Stimulated activated CD4-positive, alpha-beta T cell treated with anti-CD3 and anti-CD28 coated beads, Interleukin-4, amount 100 ng/mL, for 48 hours (primary cell): ENCODE results near the gene SSPN.

ENCODE experiments used
- DNase-seq, 2 donors: peaks; one replicate each; pipeline ENCODE4 v3.0.0-alpha.2; 2020; ENCODE audit warnings: low read depth in 2 of 2

The SSPN gene

DNA sequence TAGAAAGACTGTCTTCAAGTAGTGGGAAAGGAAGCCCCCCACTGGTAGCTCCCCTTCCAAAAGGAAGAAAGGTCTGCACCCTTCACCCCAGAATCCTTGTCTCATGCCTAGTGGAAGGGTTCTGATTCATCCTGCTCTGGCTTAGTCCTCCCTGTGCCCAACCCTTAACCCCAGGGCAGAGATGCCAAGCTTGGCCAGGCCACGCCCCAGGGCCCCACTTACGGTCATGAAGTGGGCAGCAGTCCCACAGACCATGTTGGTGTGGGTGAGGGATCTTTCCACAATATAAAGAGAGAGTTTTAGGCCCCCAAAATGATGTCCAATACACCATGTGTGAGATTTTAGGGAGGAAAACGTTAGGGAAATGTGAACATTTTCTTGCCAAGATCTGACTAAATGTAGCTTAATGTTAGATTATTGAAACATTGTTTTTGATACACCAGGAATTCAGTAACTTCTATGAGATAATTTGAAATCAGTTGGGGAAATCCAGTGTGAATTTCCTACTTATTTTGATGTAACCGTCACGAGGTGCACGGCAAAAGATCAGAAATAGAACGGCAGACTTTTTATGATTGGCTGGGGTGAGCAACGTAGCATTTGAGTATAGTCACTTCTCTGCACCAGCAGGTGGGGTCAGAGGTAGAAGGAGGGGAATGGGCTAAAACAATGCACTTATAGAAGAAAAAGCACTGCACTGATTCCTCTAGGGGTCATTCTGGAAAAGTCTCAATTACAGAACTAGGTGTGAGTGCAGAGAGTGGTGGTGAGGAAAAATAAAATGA lies 8.2 kb upstream of the SSPN start:
- DNase-seq, result no peak

DNA sequence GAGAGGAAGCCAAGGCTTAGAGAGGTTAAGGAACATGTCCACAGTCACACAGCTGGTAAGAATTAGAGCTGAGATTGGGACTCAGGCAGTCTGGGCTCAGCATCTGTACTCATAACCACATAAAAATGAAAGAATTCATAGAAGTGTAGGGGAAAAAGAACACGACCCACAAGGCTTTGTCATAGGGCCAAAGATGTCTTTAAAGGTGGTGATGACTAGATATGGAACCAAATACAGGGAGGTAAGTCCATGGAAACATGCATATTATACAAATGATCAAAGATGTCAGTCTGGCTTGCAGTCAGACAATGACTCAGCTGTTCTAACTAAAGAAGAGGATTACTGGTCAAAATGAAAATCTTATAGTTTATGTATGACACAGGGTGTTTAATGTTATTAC lies 7.2 kb upstream of the SSPN start:
- no peak for DNase-seq

DNA sequence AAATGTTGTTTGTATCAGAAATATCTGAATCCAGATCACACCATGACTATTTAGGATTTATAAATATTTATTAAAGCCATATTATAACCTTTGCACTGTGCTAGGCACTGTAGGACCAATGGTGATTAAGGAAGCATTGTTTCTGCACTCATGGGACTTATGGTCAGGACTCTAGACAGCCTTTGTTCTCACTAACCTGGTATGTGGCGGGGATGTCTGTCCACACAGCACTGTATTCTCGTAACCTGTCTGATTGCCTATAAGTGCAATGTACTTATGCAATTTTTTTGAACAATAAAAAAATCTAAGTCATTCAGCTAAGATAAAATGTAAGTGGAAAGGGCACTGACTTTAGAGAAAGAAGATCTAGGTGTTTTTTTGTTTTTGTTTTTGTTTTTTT lies 6.7 kb upstream of the SSPN start:
- no peak for DNase-seq

DNA sequence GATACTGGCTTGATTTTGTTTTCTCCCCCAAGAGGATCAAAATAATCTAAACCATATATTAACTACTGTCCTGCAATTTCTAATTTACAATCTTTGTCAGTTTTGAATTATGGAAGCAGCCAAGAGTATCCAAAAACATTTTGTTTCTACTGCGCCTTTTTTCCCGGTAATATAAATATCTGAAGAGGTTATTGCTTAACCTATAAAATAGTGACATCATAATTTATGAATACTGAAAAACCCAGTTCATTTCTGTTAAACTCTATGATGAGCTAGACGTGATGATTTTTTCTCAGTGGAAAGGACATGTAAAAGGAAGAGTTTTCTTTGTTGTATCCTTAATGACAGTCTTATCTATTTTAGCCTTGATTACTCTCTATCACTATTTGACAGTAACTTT lies 3.2 kb upstream of the SSPN start:
- DNase-seq, result no peak

DNA sequence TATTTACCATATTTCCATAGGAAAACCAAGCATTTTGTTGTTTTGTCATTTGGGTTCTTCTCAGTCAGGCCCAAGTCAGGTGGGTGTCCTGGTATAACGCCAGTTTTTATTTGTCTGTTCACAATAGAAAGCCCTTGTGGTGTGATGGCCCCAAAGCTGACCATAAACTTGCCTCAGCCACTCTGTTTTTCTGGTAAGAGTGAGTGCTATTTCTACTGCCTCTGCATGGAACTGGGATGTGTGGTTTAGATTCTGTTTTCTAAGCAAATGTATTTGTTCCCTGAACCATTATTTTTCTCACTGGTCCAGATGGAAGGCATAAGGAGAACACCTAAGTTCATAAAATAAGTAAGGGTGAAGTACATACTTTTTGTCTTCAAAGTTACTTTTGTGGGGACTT lies 1.8 kb upstream of the SSPN start:
- DNase-seq, result no peak

DNA sequence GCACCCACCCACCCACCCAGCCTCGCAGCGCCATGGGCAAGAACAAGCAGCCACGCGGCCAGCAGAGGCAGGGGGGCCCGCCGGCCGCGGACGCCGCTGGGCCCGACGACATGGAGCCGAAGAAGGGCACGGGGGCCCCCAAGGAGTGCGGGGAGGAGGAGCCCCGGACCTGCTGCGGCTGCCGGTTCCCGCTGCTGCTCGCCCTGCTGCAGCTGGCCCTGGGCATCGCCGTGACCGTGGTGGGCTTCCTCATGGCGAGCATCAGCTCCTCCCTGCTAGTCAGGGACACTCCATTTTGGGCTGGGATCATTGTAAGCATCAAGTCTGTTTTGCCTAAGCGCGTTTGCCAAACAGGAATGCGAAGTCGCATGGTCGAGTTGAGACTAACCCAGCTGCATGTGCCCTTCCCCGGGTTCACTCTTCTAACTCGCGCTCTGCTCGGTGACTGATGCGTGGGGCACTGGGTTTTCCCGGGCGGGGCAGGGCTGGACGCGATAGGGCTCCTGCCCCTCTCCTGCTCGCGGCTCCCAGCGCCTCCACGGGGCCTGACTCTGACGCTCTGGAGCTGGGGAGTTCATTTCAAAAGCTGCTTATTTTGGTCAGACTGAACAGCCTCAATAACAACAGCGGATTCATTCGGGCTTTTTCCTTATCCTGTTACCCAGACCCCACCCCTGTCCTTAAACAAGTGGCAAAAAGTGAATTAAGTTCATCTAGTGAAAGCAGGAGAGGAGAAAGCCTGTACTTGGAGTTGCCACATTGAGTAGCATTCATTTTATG lies 458 bp downstream of the SSPN start:
- no peak for DNase-seq

DNA sequence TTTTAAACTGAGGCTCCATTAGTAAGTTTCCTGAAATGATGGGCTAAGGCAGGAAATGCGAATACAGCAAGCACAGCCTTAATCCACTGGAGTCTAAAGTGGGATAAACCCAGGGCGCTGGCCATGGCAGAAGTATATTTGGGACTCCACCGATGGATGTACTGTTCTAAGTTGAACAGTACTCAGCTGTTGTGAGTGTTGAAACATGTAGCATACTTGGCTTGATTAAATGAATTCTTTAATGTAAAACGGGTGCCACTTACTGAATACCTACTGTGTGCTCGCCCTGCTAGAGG lies 996 bp downstream of the SSPN start:
- DNase-seq, result no peak

DNA sequence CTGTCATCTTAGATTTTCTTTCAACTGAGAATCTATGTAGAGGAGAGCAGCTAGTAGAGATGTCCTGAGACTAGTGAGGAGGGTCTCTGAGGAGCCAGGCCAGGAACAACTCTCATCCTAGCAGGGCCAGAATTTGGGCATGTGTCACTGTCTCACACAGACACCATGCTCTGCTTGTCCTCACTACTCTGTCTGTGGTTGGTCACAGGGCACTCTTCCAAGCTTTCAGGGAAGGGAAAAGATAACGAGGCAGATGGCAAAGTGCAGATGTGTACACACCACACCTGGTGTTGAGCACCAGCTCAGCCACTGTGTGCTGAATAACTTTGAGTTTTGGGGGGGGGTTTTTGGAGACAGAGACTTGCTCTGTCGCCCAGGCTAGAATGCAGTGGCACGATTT lies 2.5 kb downstream of the SSPN start:
- DNase-seq, result no peak

DNA sequence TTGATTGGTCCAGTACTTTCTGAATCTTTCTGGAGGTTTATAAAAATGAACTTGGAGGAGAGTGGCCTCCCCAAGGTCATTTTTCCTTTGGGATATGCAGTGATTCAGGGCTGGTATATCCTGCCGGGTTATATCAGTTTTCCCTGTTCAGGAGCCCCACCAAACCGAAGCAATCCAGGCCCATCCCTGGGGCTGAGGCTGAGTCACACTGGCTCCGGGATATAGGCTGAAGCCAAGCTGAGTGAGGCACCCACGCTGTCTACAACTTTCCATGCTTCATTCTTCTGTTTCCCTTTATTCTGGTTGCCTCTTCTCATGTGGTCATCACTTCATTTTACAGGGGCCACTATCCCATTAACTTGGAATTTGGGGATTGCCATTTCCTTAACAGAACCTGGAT lies 3.4 kb downstream of the SSPN start:
- DNase-seq, result no peak

DNA sequence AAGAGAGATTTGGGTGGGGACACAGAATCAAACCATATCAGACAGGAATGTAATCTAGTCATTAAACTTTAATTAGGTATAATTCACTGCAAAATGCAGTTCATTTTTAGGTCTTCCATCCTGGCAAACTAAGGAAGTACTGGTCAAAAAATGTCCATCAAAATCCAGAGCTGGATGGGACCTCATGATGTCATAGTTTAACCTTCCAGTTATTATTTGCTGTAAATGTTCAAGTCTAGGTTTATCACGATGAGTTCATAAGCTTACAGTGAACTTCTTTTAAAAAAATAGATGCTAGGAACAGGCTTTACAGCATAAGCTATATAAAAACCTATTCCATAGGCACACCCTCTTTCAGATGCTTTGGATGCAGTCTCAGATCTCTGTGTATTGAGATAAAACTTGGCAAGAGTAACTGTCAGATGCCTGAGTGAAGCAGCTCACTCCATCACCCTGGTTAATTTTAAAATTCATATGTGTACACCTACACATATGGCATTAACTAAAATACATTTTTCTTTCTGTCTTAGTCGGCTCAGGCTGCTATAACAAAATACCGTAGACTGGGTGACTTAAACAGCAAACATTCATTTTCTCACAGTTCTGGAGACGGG lies 7.9 kb downstream of the SSPN start:
- no peak for DNase-seq

DNA sequence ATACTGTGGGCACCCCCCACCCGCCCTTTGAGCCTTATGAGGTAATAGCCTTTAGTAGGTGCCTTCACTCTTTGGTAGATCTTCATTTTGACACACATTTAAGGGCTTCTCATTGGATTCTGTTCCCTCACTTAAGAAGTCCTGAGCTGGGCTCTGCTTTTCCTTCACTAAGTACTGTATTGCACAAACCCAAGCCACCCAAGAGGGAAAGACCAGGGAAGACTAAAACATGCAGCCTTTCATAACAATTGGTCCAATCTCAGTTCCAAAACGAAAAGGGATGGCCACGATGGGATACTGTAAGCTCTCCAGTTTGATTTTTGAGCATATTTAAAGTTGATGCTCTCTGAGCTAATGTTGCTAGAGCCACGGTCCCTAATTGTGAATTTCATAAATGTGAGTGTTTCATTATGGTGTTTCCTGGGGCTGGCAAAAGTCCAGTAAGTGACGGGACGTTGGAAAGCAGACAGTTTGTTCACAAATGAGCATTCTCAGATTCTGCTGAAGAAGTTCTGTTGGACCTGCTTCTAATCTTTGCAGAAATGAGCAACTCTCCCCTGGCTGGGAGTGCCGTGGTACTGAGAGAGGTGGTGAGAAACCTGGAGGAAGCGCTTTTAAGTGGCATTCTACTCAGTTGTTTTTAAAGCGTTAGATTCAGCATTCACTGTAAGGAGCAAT lies 9.4 kb downstream of the SSPN start:
- no peak for DNase-seq

DNA sequence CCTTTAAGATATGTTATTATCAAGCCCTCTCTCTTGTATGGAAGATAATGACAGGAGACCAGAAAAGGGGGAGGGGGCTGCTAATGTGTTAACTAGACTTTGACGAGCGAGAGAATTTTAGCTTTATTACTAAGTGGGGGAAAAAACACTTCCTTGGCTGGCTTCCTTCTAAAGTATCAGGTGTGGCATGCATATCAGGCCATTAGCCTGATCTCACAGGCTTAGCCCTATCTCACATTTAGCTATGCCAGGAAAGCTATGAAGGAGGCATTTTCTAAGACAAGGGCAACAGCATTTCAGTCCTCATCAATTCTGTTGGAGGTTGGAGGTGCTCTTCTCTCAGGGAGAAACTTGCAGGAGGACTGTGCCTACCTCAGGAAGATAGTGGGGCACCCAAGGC lies 9.9 kb downstream of the SSPN start:
- no peak for DNase-seq

DNA sequence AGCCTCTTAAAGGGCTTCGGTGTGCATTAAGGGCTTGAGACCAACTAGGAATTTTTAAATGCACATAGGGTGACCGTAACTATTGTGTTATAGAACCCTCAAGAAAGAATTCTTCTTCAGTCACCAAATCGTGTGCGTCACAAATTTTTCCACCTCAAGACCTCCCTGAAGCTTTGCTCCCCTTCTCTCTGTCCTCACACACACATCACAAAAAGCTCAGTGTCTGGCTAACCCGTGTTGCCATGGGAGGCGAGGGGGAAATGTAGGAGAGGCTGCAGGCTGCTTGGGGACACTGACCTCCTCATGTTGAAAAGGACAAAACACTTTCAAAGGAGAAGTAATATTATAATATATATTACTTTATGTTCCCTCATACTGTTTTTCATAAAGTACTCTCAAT lies 10.6 kb downstream of the SSPN start:
- DNase-seq, result no peak

DNA sequence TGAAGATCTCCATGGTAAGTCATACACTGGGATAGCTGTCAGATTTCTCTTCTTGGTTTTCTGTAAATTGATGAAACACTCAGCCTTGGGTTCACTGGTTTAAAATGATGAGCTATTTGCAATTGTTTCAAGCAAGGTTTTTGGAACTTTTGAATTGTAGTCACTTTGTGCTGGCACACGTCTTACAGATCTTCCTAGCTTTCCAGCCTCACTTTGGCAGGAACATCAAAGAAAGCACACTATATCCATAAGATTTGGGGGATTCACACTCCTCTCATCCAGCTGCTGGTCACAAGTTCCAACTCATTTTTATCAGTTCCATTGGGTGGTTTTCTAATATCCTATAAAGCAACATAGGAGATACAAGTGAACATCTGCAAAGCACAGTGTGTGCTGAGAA lies 16.0 kb downstream of the SSPN start:
- DNase-seq, result no peak

DNA sequence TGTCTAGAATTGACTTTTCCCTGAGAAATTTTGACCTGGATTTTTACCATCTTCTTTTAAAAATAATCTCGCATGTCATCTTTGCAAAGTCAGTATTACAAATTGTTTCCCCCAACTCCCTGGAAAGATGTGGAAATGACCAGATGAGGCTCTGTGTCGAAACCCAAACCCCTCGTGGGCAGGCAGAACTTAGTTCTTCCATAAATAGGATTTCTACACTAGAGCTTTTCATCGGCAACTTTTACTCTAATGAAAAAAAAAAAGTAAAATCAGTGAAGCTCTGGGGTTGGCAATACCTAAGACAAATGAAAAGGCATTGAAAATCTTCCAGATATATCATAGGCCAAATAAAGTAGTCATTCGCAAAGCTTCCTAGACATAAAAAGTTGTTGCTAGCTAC lies 17.0 kb downstream of the SSPN start:
- DNase-seq, result no peak

DNA sequence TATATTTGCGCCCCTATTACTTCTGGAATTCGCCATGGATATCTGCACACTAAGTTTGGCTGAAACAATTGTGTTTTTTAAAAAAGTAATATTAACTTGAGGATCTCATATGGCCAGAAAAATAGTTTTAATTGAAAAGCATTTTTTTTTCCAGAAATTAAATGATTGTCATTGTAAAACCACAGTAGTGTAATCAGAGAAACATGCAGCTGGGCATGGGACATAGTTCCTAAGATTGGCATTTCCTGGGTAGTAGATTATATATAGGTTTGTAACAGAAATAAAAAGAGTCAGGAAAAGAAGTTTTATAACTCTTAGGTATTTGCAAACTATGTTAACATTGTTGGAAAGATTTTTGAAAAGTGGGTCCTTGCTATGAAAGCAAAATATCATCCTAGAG lies 17.6 kb downstream of the SSPN start:
- no peak for DNase-seq

DNA sequence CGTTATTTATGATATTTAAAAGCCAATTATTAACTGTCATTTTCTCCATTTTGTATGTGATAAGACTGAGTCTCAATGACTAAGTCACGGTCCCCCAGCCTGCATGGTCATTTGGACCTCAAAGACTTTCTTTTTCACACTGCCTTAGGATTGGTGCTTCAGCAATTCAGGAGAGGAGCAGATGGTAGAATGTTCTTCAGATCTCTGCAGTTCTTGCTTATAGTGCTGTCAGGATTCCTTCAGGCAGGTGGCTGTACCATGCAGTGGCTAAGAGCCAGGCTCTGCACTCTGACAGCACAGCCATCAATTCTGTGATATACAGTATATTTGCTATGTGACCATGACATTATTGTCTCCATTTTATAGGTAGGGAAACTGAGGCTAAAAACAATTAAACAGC lies 18.7 kb downstream of the SSPN start:
- DNase-seq, result no peak

DNA sequence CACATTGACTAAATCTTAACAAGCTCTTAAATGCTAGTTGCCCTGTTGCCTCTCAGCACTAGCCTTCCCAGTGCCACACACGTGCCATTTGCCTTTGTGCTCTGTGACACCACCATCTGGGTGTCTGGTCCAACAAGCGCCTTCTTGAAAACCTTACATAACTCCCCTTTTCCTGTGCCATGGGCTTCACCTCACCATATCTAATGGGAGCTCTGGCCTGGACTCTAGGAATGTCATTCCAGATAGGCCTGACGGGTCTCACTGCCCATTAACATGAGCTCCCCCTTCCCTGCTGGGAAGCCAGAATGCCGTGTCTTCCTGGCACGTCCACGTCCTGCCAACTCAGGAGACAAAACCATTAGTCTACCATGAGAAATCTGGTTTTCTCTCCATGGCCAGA lies 24.4 kb downstream of the SSPN start:
- no peak for DNase-seq

DNA sequence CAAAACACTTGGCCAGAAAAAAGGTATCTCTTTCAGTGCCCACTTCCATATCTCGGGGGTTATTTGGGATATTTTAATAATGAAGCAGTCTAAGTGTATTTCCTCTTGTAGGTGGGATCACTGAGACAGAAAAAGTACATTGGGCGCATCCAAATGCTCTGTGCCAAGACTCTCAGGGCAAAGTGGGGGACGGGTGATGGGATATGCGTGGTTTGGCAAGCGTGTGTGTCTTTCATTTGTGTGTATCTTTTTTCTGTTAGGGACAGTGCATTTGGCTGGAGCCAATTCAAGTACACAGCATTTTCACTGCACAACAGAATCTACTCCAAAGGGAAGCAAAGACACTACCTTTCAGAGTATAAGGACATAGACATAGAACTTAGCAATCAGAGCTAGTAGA lies 29.3 kb downstream of the SSPN start:
- no peak for DNase-seq

DNA sequence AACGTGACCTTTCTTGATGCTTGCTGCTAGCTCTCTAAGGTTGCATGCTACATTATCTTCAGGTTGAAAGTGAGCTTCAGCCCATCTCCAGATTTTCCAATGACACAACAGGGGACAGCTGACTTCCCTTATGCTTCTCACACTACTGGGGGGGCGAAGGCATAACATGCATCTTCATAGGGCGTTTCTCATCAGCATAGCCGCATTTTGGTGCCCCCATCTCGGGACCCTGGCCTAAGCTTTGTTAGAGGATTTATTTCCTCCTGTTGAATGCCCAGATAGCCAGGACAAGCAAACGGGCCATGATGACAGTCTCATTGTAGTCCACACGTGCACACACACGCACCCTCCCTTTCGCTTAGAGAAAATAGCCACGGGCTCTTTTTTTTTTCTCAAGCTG lies 30.7 kb downstream of the SSPN start:
- no peak for DNase-seq

DNA sequence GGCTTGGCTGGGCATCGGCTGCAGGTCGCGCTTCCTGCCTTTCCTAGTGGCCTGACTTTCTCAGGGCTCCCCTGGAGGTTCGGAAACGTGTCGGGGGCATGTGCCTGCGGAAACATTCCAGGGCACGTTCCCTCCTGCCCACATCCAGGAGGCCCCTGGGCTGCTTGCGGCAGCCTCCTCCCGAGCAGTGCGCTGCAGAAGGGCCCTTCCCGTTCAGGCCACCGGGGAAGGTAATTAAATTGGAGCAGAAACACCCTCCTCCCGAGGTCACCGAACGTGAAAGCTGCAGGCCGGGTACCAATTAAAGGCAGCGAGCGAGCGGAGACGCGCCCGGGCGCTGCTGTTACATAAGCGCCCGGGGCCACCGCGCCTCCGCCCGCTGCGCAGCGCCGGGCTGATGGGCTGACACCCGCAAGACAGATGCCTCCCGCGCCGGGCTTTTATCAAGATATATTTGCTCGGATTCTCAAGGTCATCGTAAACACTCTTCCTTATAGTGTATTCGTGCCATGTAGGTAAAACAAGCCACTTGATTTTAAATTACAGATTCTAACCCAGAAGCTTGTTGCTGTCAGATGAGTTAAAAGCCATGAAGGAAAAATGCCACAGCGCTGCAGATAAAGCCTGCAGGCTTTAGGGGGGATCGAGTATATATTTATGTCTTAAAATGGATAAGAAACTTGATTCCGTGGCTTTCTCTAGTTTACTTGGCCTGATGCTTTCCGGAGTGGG lies 31.4 kb downstream of the SSPN start:
- no peak for DNase-seq

DNA sequence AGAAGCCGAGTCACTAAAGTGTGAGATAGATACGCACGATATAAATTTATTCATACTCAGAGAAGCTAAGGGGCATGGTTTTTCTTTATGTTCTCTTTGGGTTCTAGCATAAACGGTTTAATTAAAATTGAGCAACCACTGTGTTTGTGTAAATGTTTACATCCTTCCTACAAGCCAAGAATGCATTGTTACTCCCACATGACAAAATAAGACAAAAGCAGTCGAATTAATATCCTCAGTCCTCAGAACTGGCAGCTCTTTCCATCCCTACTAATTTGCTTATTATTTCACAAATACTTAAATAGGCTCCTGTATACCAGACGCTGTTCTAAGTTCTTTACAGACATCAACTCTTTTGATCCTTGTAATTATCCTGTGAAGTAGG lies 32.0 kb downstream of the SSPN start:
- no peak for DNase-seq
